HEK293 (cell line): ENCODE measurements around the gene MRGPRD.
A peak's percentile ranks its signal among the peaks of the same experiment; 100 is the strongest.

Source experiments
- CTCF ChIA-PET: fragments of 350-600 bp; formaldehyde crosslinking; extraction: SDS; loops from one replicate; lab custom pipeline; 2021; ENCODE audit warnings: antibody characterized with exemption; lab: Yijun Ruan, JAX
- POLR2A ChIA-PET: fragments of 300-600 bp; formaldehyde crosslinking; extraction: SDS; loops from one replicate; lab custom pipeline; 2020; ENCODE audit warnings: antibody characterized with exemption, inconsistent platforms; lab: Yijun Ruan, JAX
- H3K27ac ChIP-seq: fragments of 200-500 bp; sonication (Bioruptor generic); 2 replicates; pipeline ENCODE4 v1.5.1; 2014; ENCODE audit warnings: low read depth, low read length, control low read depth, inconsistent platforms; ENCODE audit errors: extremely low read depth
- H3K36me3 ChIP-seq, 2 experiments: fragments of 200-500 bp in 1 of 2; sonication (Bioruptor generic) in 1 of 2; 1 replicate in 1 of 2; 2 replicates in 1 of 2; pipeline ENCODE4 v1.5.1; 2014 to 2017; ENCODE audit warnings: inconsistent platforms in 2 of 2, low read length in 2 of 2; ENCODE audit not compliant: control insufficient read depth in 2 of 2, insufficient read depth in 1 of 2
- H3K4me1 ChIP-seq: fragments of 200-500 bp; sonication (Bioruptor generic); 2 replicates; pipeline ENCODE4 v1.5.1; 2014; ENCODE audit warnings: mild to moderate bottlenecking, low read length, inconsistent platforms; ENCODE audit not compliant: control insufficient read depth, insufficient read depth
- H3K4me3 ChIP-seq: 2 replicates; pipeline ENCODE4 v1.5.1; 2011; ENCODE audit warnings: low read depth, mild to moderate bottlenecking, control low read depth, low read length, moderate library complexity
- H3K9me3 ChIP-seq: fragments of 200-500 bp; sonication (Bioruptor generic); 2 replicates; pipeline ENCODE4 v1.5.1; 2014; ENCODE audit warnings: low read depth, low read length, inconsistent platforms; ENCODE audit not compliant: control insufficient read depth, insufficient read depth
- ZBTB1 ChIP-seq: fragments of 450-650 bp; formaldehyde crosslinking; IDR thresholded peaks from 2 replicates; pipeline ENCODE4 v1.5.1; 2016; ENCODE audit warnings: missing biosample characterization, missing genetic modification characterization
- ZBTB11 ChIP-seq: fragments of 450-650 bp; formaldehyde crosslinking; conservative IDR thresholded peaks from 2 replicates; pipeline ENCODE4 v1.5.1; 2016; ENCODE audit warnings: low read depth, missing biosample characterization, missing genetic modification characterization
- ZBTB17 ChIP-seq: fragments of 450-650 bp; formaldehyde crosslinking; IDR thresholded peaks from 2 replicates; pipeline ENCODE4 v1.5.1; 2016; ENCODE audit warnings: missing biosample characterization, missing genetic modification characterization
- ZFP41 ChIP-seq: fragments of 450-650 bp; formaldehyde crosslinking; IDR thresholded peaks from 2 replicates; pipeline ENCODE4 v1.5.1; 2016; ENCODE audit warnings: missing biosample characterization, missing genetic modification characterization, borderline replicate concordance
- ZIC2 ChIP-seq: fragments of 450-650 bp; formaldehyde crosslinking; IDR thresholded peaks from 2 replicates; pipeline ENCODE4 v1.5.1; 2016; ENCODE audit warnings: missing biosample characterization, missing genetic modification characterization
- ZNF121 ChIP-seq: fragments of 450-650 bp; formaldehyde crosslinking; IDR thresholded peaks from 2 replicates; pipeline ENCODE4 v1.5.1; 2016; ENCODE audit warnings: missing biosample characterization, missing genetic modification characterization
- ZNF132 ChIP-seq: fragments of 450-650 bp; formaldehyde crosslinking; IDR thresholded peaks from 2 replicates; pipeline ENCODE4 v1.5.1; 2017; ENCODE audit warnings: missing biosample characterization, missing genetic modification characterization, borderline replicate concordance
- ZNF138 ChIP-seq: fragments of 450-650 bp; formaldehyde crosslinking; IDR thresholded peaks from 2 replicates; pipeline ENCODE4 v1.5.1; 2016; ENCODE audit warnings: missing biosample characterization, missing genetic modification characterization, borderline replicate concordance
- ZNF449 ChIP-seq: fragments of 450-650 bp; formaldehyde crosslinking; IDR thresholded peaks from 2 replicates; pipeline ENCODE4 v1.5.1; 2017; ENCODE audit warnings: missing biosample characterization, mild to moderate bottlenecking, missing genetic modification characterization, moderate library complexity
- ZNF600 ChIP-seq: fragments of 450-650 bp; formaldehyde crosslinking; IDR thresholded peaks from 2 replicates; pipeline ENCODE4 v1.5.1; 2016; ENCODE audit warnings: missing biosample characterization, missing genetic modification characterization
- ZNF610 ChIP-seq: fragments of 450-650 bp; formaldehyde crosslinking; IDR thresholded peaks from 2 replicates; pipeline ENCODE4 v1.5.1; 2016; ENCODE audit warnings: missing biosample characterization, missing genetic modification characterization, borderline replicate concordance
- ZNF645 ChIP-seq: fragments of 450-650 bp; formaldehyde crosslinking; IDR thresholded peaks from 2 replicates; pipeline ENCODE4; 2016; ENCODE audit warnings: missing biosample characterization, missing genetic modification characterization
- ZNF660 ChIP-seq: fragments of 450-650 bp; IDR thresholded peaks from 2 replicates; pipeline ENCODE4 v1.5.1; 2018; ENCODE audit warnings: missing biosample characterization, mild to moderate bottlenecking, missing genetic modification characterization
- ZNF776 ChIP-seq: fragments of 450-650 bp; formaldehyde crosslinking; IDR thresholded peaks from 2 replicates; pipeline ENCODE4 v1.5.0; 2017; ENCODE audit warnings: missing biosample characterization, missing genetic modification characterization, borderline replicate concordance
- ZNF785 ChIP-seq: fragments of 450-650 bp; formaldehyde crosslinking; IDR thresholded peaks from 2 replicates; pipeline ENCODE4 v1.5.1; 2016; ENCODE audit warnings: missing biosample characterization, missing genetic modification characterization
- ZNF837 ChIP-seq: fragments of 450-650 bp; formaldehyde crosslinking; IDR thresholded peaks from 2 replicates; pipeline ENCODE4 v1.5.1; 2016; ENCODE audit warnings: missing biosample characterization, missing genetic modification characterization
- TF ChIP-seq, protein P1 (sequence below): fragments of 450-650 bp; formaldehyde crosslinking; IDR thresholded peaks from 2 replicates; pipeline ENCODE4 v1.5.1; 2016; ENCODE audit warnings: missing biosample characterization, missing genetic modification characterization, borderline replicate concordance
- TF ChIP-seq, protein P2 (sequence below): fragments of 450-650 bp; formaldehyde crosslinking; IDR thresholded peaks from 2 replicates; pipeline ENCODE4 v1.5.1; 2016; ENCODE audit warnings: missing biosample characterization, missing genetic modification characterization
- TF ChIP-seq, protein P3 (sequence below): fragments of 450-650 bp; formaldehyde crosslinking; IDR thresholded peaks from 2 replicates; pipeline ENCODE4 v1.5.1; 2016; ENCODE audit warnings: missing biosample characterization, missing genetic modification characterization

The MRGPRD gene

GRCh38 chr11:68999093-68999747 is 18.4 kb upstream of the MRGPRD start:
- 0 out of 2 replicates have a peak, but pooled peaks cover 2% of the 10 kb centered on the region for H3K4me1 ChIP-seq
- POLR2A ChIA-PET, result no interaction called here
- TF ChIP-seq, protein P1, sequence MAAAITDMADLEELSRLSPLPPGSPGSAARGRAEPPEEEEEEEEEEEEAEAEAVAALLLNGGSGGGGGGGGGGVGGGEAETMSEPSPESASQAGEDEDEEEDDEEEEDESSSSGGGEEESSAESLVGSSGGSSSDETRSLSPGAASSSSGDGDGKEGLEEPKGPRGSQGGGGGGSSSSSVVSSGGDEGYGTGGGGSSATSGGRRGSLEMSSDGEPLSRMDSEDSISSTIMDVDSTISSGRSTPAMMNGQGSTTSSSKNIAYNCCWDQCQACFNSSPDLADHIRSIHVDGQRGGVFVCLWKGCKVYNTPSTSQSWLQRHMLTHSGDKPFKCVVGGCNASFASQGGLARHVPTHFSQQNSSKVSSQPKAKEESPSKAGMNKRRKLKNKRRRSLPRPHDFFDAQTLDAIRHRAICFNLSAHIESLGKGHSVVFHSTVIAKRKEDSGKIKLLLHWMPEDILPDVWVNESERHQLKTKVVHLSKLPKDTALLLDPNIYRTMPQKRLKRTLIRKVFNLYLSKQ (tag by site-specific recombination), result no peak
- TF ChIP-seq, protein P2, sequence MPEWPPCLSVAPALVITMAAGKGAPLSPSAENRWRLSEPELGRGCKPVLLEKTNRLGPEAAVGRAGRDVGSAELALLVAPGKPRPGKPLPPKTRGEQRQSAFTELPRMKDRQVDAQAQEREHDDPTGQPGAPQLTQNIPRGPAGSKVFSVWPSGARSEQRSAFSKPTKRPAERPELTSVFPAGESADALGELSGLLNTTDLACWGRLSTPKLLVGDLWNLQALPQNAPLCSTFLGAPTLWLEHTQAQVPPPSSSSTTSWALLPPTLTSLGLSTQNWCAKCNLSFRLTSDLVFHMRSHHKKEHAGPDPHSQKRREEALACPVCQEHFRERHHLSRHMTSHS, result no peak
- TF ChIP-seq ZNF785 (tag by site-specific recombination) (no peak), ZBTB1 (tag by site-specific recombination) (no peak), ZNF132 (tag by site-specific recombination) (no peak), ZNF121 (tag by site-specific recombination) (no peak), ZNF138 (tag by site-specific recombination) (no peak), ZNF837 (tag by site-specific recombination) (no peak), ZIC2 (no peak), ZNF776 (no peak), ZBTB11 (tag by site-specific recombination) (no peak)
- TF ChIP-seq, protein P3, sequence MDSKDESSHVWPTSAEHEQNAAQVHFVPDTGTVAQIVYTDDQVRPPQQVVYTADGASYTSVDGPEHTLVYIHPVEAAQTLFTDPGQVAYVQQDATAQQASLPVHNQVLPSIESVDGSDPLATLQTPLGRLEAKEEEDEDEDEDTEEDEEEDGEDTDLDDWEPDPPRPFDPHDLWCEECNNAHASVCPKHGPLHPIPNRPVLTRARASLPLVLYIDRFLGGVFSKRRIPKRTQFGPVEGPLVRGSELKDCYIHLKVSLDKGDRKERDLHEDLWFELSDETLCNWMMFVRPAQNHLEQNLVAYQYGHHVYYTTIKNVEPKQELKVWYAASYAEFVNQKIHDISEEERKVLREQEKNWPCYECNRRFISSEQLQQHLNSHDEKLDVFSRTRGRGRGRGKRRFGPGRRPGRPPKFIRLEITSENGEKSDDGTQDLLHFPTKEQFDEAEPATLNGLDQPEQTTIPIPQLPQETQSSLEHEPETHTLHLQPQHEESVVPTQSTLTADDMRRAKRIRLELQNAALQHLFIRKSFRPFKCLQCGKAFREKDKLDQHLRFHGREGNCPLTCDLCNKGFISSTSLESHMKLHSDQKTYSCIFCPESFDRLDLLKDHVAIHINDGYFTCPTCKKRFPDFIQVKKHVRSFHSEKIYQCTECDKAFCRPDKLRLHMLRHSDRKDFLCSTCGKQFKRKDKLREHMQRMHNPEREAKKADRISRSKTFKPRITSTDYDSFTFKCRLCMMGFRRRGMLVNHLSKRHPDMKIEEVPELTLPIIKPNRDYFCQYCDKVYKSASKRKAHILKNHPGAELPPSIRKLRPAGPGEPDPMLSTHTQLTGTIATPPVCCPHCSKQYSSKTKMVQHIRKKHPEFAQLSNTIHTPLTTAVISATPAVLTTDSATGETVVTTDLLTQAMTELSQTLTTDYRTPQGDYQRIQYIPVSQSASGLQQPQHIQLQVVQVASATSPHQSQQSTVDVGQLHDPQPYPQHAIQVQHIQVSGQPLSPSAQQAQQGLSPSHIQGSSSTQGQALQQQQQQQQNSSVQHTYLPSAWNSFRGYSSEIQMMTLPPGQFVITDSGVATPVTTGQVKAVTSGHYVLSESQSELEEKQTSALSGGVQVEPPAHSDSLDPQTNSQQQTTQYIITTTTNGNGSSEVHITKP (tag by site-specific recombination), result no peak

DNA sequence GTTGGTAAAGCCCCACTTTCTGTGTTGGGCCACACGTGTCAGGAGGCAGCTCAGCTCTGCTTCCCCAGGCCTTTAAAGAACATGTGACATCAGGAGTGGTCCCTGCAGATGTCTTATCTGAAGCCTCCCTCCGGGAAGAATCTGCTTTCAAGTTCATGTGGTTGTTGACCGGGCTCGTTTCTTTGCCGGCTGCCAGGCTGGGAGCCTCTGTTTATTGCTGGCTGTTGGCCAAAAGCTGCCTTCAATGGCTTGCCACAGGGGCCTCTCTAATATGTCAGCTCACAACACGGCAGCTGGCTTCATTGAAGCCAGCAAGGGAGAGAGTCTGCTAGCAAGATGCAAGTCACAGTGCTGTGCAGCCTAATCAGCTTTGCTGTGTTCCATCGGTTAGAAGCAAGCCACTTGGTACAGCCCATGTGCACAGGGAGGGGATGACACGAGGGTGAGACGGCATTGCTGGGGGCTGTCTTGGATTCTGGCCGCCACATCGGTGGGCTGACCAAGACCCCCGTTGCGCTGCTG is 17.7 kb upstream of the MRGPRD start:
- H3K9me3 ChIP-seq, result no peaks in the 10 kb centered on the region
- POLR2A ChIA-PET, result interaction anchor here (0.7 kb wide), 1 partner anchor 36 kb away, joined by 3 read pairs; no protein-coding TSS in a partner anchor
- no peak overlapping the region for H3K4me3 ChIP-seq
- CTCF ChIA-PET, result interaction anchor here (0.6 to 0.7 kb wide), 2 partner anchors 11 to 23 kb away, joined by 3 to 4 read pairs; no protein-coding TSS in a partner anchor
- no peaks in the 10 kb centered on the region for H3K36me3 ChIP-seq
- H3K27ac ChIP-seq, result no peak overlapping the region
- 0 out of 2 replicates have a peak, but pooled peaks cover 2% of the 10 kb centered on the region for H3K4me1 ChIP-seq
- TF ChIP-seq ZNF660, result peak; percentile 66; the same call in 1 of the 2 replicates
- no peak for TF ChIP-seq ZNF645 (tag by site-specific recombination)
- no peak for TF ChIP-seq ZNF610 (tag by site-specific recombination)
- TF ChIP-seq ZBTB17, result no peak
- no peak for TF ChIP-seq ZNF600 (tag by site-specific recombination)
- TF ChIP-seq ZNF449 (tag by site-specific recombination), result peak; percentile 57; the same call in 1 of the 2 replicates
- no peak for TF ChIP-seq ZFP41

More at GRCh38 chr11:68999093-68999747, 18.4 kb upstream of the MRGPRD start:
- H3K36me3 ChIP-seq, result no peaks in the 10 kb centered on the region
- CTCF ChIA-PET, result interaction anchor here (0.6 kb wide), 1 partner anchor 22 kb away, joined by 3 read pairs; no protein-coding TSS in a partner anchor
- no peak overlapping the region for H3K4me3 ChIP-seq
- no peaks in the 10 kb centered on the region for H3K9me3 ChIP-seq
- no peak overlapping the region for H3K27ac ChIP-seq
